ENCODE results near the gene NPTX2. TPM values are rescaled to one million over a fixed set of nuclear protein-coding genes. Genes with fewer than 3 reads are reported as not detected.

Gene NPTX2
- total RNA-seq, 1 experiment from 2014 or later = not detected

DNA sequence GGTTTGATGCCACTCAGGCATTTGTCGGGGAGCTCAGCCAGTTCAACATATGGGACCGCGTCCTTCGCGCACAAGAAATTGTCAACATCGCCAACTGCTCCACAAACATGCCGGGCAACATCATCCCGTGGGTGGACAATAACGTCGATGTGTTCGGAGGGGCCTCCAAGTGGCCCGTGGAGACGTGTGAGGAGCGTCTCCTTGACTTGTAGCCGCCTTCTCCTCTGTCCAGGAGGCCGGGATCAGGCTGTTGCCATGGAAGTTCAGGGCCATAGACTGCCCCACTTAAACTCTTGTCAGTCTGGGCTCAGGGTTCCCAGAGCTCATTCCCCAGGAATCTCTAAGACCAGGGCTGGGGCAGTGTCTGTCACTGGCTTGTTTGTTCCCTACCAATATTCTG is 11.3 kb downstream of the NPTX2 start:
- Mint-ChIP-seq H3K27ac (ENCODE audit: unreplicated experiment) (no peak overlapping the region), H3K4me3 (ENCODE audit: unreplicated experiment) (no peak overlapping the region), H3K27me3 (ENCODE audit: insufficient read depth, unreplicated experiment) (peaks cover 14% of the 10 kb centered on the region), H3K9me3 (ENCODE audit: unreplicated experiment) (no peaks in the 10 kb centered on the region), H3K4me1 (ENCODE audit: low read depth, unreplicated experiment) (no peaks in the 10 kb centered on the region), H3K36me3 (ENCODE audit: insufficient read depth, unreplicated experiment) (no peaks in the 10 kb centered on the region)
- Histone ChIP-seq H3K36me3 (ENCODE audit: control insufficient read depth, insufficient read depth, low read length) (no peaks in the 10 kb centered on the region), H3K4me1 (no peaks in the 10 kb centered on the region), H3K9me3 (peaks cover 10% of the 10 kb centered on the region), H3K4me3 (ENCODE audit: low read depth, low read length) (no peak overlapping the region), H3K27me3 (replicated peaks; ENCODE audit: control insufficient read depth, insufficient read depth, low read length) (no peaks in the 10 kb centered on the region; the same call in 1 of the 2 replicates)
- intact Hi-C loops (cut with micrococcal nuclease; ENCODE audit: unreplicated experiment) = no loop called here
- no TSS peak for BruUV-seq (replicated peaks)
- no peak for DNase-seq
- ChIA-PET CTCF (no interaction called here), POLR2A (no interaction called here)
- no peak for TF ChIP-seq CTCF (IDR thresholded peaks at IDR 0.05; ENCODE audit: insufficient read depth in 1 of 2, low read depth in 1 of 2, low read length in 1 of 2, severe bottlenecking in 1 of 2, unreplicated experiment in 1 of 2)

GRCh38 chr7:98629001-98629431 is 11.9 kb downstream of the NPTX2 start:
- DNase-seq = no peak
- H3K9me3 ChIP-seq = peaks cover 4% of the 10 kb centered on the region
- peaks cover 14% of the 10 kb centered on the region for H3K27me3 Mint-ChIP-seq (ENCODE audit: insufficient read depth, unreplicated experiment)
- no peaks in the 10 kb centered on the region for H3K9me3 Mint-ChIP-seq (ENCODE audit: unreplicated experiment)
- BruUV-seq (replicated peaks) = no TSS peak
- no peak overlapping the region for H3K4me3 Mint-ChIP-seq (ENCODE audit: unreplicated experiment)
- H3K27me3 ChIP-seq (replicated peaks; ENCODE audit: control insufficient read depth, insufficient read depth, low read length) = no peaks in the 10 kb centered on the region; the same call in 1 of the 2 replicates
- ChIA-PET CTCF (no interaction called here), POLR2A (no interaction called here)
- H3K27ac Mint-ChIP-seq (ENCODE audit: unreplicated experiment) = no peak overlapping the region
- H3K36me3 Mint-ChIP-seq (ENCODE audit: insufficient read depth, unreplicated experiment) = no peaks in the 10 kb centered on the region
- H3K4me3 ChIP-seq (ENCODE audit: low read depth, low read length) = no peak overlapping the region
- no peak for TF ChIP-seq CTCF (IDR thresholded peaks at IDR 0.05; ENCODE audit: insufficient read depth in 1 of 2, low read depth in 1 of 2, low read length in 1 of 2, severe bottlenecking in 1 of 2, unreplicated experiment in 1 of 2)
- H3K4me1 ChIP-seq = no peaks in the 10 kb centered on the region
- intact Hi-C loops (cut with micrococcal nuclease; ENCODE audit: unreplicated experiment) = no loop called here
- H3K4me1 Mint-ChIP-seq (ENCODE audit: low read depth, unreplicated experiment) = no peaks in the 10 kb centered on the region
- H3K36me3 ChIP-seq (ENCODE audit: control insufficient read depth, insufficient read depth, low read length) = no peaks in the 10 kb centered on the region

DNA sequence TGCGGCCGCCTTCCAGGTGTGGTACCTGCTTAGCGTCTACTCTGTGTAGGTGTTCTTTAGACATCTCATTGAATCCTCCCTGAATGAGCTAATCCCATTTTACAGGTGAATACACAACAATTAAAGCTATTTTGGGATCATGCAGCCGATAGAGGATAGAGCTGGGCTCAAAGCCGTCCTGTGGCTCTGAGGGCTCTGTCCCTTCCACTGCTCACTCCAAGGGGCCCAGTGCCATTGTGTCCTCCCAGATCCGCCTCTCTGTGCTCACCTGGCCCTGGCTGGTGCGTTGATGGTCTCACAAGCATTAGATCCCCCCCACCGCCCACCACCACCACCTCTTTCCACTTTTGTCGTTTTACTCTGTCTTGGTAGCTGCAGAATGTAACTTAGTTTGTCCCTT is 13.1 kb downstream of the NPTX2 start:
- Mint-ChIP-seq H3K9me3 (ENCODE audit: unreplicated experiment) (no peaks in the 10 kb centered on the region), H3K27me3 (ENCODE audit: insufficient read depth, unreplicated experiment) (peaks cover 11% of the 10 kb centered on the region), H3K36me3 (ENCODE audit: insufficient read depth, unreplicated experiment) (no peaks in the 10 kb centered on the region), H3K4me3 (ENCODE audit: unreplicated experiment) (no peak overlapping the region), H3K27ac (ENCODE audit: unreplicated experiment) (no peak overlapping the region), H3K4me1 (ENCODE audit: low read depth, unreplicated experiment) (no peaks in the 10 kb centered on the region)
- POLR2A ChIA-PET = no interaction called here
- no peaks in the 10 kb centered on the region; the same call in 1 of the 2 replicates for H3K27me3 ChIP-seq (replicated peaks; ENCODE audit: control insufficient read depth, insufficient read depth, low read length)
- no peak for DNase-seq
- H3K36me3 ChIP-seq (ENCODE audit: control insufficient read depth, insufficient read depth, low read length) = no peaks in the 10 kb centered on the region
- H3K4me3 ChIP-seq (ENCODE audit: low read depth, low read length) = no peak overlapping the region
- intact Hi-C loops (cut with micrococcal nuclease; ENCODE audit: unreplicated experiment) = no loop called here
- BruUV-seq (replicated peaks) = no TSS peak
- no peaks in the 10 kb centered on the region for H3K4me1 ChIP-seq
- H3K9me3 ChIP-seq = peaks cover 3% of the 10 kb centered on the region; the same call in 1 of the 2 replicates
- CTCF ChIA-PET = no interaction called here
- TF ChIP-seq CTCF (IDR thresholded peaks at IDR 0.05; ENCODE audit: insufficient read depth in 1 of 2, low read depth in 1 of 2, low read length in 1 of 2, severe bottlenecking in 1 of 2, unreplicated experiment in 1 of 2) = no peak
